ENCODE results near the gene PCYT1B. TPM values are rescaled to one million over a fixed set of nuclear protein-coding genes. Genes with fewer than 3 reads are reported as not detected.

Gene PCYT1B
- total RNA-seq, 4 donors from 2014 or later = 0.87 to 1.9 (median 1.2) TPM

DNA sequence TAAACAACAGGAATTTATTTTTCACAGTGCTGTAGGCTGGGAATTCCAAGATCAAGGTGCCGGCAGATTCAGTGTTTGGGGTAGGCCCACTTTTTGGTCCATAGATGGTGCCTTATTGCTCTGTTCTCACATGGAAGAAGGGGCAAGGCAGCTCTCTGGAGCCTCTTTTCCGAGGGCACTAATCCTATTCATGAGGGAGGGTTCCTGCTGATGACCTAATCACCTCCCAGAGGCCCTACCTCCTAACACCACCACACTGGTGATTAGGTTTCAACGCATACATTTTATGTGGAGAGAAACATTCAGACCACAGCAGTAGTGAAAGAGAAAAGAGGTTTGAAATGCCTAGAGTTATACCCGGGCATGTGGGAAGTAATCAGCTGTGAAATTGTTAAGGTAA is 45.2 kb upstream of the PCYT1B start:
- Histone ChIP-seq H3K9me3 (no peaks in the 10 kb centered on the region), H3K4me3 (no peak overlapping the region), H3K27me3 (no peaks in the 10 kb centered on the region), H3K36me3 (no peaks in the 10 kb centered on the region), H3K27ac (no peak overlapping the region), H3K4me1 (peaks cover 0 to 9% (median 2%) of the 10 kb centered on the region in 4 donors)
- WGBS, 2 donors = 77 to 80% methylated on average over 4 of the region's 4 CpGs
- no peak for DNase-seq (ENCODE audit: low spot score in 2 of 2)
- TF ChIP-seq EP300 (IDR thresholded peaks at IDR 0.05) (no peak), POLR2A (IDR thresholded peaks at IDR 0.05) (no peak)
- TF ChIP-seq, protein P1, sequence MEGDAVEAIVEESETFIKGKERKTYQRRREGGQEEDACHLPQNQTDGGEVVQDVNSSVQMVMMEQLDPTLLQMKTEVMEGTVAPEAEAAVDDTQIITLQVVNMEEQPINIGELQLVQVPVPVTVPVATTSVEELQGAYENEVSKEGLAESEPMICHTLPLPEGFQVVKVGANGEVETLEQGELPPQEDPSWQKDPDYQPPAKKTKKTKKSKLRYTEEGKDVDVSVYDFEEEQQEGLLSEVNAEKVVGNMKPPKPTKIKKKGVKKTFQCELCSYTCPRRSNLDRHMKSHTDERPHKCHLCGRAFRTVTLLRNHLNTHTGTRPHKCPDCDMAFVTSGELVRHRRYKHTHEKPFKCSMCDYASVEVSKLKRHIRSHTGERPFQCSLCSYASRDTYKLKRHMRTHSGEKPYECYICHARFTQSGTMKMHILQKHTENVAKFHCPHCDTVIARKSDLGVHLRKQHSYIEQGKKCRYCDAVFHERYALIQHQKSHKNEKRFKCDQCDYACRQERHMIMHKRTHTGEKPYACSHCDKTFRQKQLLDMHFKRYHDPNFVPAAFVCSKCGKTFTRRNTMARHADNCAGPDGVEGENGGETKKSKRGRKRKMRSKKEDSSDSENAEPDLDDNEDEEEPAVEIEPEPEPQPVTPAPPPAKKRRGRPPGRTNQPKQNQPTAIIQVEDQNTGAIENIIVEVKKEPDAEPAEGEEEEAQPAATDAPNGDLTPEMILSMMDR (IDR thresholded peaks at IDR 0.05) = no peak

DNA sequence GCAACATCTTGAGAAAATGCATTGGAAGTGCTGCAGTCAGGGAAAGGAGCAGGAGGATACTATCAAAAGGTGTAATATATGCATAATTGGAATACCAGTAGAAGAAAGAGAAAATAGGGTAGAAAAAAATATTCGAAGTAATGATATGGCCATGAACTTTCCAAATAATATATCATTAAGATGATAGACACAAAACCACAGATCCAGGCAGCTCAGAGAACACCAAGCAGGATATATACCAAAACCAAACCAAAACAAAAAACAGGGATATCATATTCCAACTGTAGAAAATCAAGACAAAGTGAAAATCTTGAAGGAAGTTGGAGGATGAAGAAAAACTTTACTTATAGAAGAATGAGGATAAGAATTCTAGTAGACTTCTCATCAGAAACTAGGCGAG is 36.9 kb upstream of the PCYT1B start:
- Histone ChIP-seq H3K4me1 (no peaks in the 10 kb centered on the region), H3K36me3 (no peaks in the 10 kb centered on the region), H3K4me3 (no peak overlapping the region), H3K27ac (no peak overlapping the region), H3K9me3 (no peaks in the 10 kb centered on the region), H3K27me3 (no peaks in the 10 kb centered on the region)
- no peak for DNase-seq (ENCODE audit: low spot score in 2 of 2)
- 71 to 94% methylated on average over 2 of the region's 2 CpGs for WGBS, 2 donors
- TF ChIP-seq EP300 (IDR thresholded peaks at IDR 0.05) (no peak), POLR2A (IDR thresholded peaks at IDR 0.05) (no peak)
- TF ChIP-seq, protein P1 (IDR thresholded peaks at IDR 0.05) = no peak

DNA sequence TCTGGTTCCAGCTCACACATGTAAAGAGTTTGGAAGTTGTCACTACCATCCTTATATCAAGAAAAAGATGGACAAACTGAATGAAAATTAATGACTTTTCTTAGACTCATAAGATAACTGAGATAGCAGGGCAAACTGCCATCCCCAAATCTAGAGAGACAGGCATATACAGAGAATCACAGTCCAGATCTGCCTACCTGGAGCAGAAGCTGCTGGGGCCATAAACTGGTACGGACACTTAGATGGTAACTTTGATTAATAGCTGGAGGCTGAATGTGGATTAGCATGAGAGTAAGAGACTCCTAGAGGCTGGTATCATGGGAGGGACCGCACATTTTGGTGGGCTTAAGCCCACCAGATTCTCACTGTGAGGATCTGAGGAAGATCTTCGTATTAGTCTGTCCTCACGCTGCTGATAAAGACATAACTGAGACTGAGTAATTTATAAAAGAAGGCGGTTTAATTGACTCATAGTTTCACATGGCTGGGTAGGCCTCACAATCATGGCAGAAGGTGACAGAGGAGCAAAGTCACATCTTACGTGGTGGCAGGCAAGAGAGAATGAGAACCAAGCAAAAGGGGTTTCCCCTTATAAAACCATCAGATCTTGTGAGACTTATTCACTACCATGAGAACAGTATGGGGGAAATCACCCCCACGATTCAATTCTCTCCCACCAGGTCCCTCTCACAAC is 35.7 kb upstream of the PCYT1B start:
- TF ChIP-seq POLR2A (IDR thresholded peaks at IDR 0.05) (no peak), EP300 (IDR thresholded peaks at IDR 0.05) (no peak)
- TF ChIP-seq, protein P1 (IDR thresholded peaks at IDR 0.05) = no peak
- WGBS, 2 donors = 81 to 82% methylated on average over 7 of the region's 7 CpGs
- no peak overlapping the region for H3K27ac ChIP-seq
- H3K9me3 ChIP-seq = no peaks in the 10 kb centered on the region
- no peak overlapping the region for H3K4me3 ChIP-seq
- H3K4me1 ChIP-seq = no peaks in the 10 kb centered on the region
- no peaks in the 10 kb centered on the region for H3K36me3 ChIP-seq
- H3K27me3 ChIP-seq = no peaks in the 10 kb centered on the region
- DNase-seq (ENCODE audit: low spot score in 2 of 2) = no peak

DNA sequence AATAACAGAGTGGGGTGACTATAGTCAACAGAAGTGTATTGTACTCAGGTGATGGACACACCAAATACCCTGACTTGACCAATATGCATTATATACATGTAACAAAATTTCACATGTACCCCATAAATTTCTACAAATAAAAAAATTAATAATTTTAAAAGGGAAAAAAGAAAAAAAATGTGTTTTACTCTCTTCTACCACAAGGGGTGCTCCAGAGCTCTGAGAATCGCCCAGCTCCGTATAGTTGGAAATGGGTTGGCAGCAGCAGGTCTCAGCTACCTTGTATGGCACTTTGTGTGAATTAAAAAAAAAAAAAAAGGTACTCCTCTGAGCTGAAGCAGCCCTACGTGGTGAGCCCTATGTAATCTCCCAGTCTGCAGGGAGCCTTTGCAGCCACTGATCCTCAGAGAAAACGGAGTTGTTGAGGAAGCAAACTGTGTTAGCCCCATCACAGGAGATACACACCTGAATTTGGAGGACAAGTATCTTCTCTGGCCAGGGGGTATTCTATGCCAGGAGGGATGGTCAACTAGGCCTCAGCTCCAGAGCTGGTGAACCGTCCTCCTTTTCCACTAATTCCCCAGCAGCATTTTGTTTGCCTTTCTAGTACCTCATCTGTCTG is 29.4 kb upstream of the PCYT1B start:
- 32 to 46% methylated on average over 5 of the region's 5 CpGs for WGBS, 2 donors
- no peak for DNase-seq (ENCODE audit: low spot score in 2 of 2)
- no peaks in the 10 kb centered on the region for H3K36me3 ChIP-seq

DNA sequence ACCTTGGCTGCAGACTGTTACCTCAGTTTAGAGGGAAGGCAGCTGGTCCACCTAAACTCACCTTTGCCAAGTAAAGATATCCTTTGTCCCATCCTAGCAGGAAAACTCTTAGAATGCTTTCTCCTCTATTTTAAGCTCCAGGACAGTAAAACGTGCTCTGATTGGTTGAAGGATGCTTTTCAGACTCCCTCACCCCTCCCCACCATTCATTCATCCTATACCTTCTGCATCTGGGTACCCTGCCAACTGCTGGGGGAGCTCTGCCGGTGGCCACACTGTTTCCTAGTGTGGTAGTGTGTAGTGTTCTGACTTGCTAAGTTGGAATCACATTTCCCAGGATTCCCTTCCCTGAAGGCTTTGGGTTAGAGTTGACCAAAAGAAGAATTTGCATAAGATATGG is 26.3 kb upstream of the PCYT1B start:
- Histone ChIP-seq H3K36me3 (no peaks in the 10 kb centered on the region), H3K27ac (peak overlapping the region in 2 of 4 donors; percentile 13 to 50), H3K4me1 (no peaks in the 10 kb centered on the region), H3K4me3 (no peak overlapping the region), H3K9me3 (no peaks in the 10 kb centered on the region), H3K27me3 (no peaks in the 10 kb centered on the region)
- TF ChIP-seq, protein P1 (IDR thresholded peaks at IDR 0.05) = no peak
- TF ChIP-seq EP300 (IDR thresholded peaks at IDR 0.05) = no peak
- TF ChIP-seq POLR2A (IDR thresholded peaks at IDR 0.05) = no peak
- 42 to 59% methylated on average over 2 of the region's 2 CpGs for WGBS, 2 donors
- DNase-seq (ENCODE audit: low spot score in 2 of 2) = no peak

More for the DNA sequence above, 29.4 kb upstream of the PCYT1B start:
- Histone ChIP-seq H3K4me3 (no peak overlapping the region), H3K27me3 (no peaks in the 10 kb centered on the region), H3K4me1 (no peaks in the 10 kb centered on the region), H3K27ac (no peak overlapping the region), H3K9me3 (no peaks in the 10 kb centered on the region)
- no peak for TF ChIP-seq POLR2A (IDR thresholded peaks at IDR 0.05)
- TF ChIP-seq, protein P1 (IDR thresholded peaks at IDR 0.05) = peak in 3 of 5 experiments; percentile 31 to 61 (median 52)
